GM12878 (cell line): ENCODE measurements around the gene CELF3. TPM values are rescaled to one million over a fixed set of nuclear protein-coding genes. Genes with fewer than 3 reads are reported as not detected.

ENCODE experiments used
- ATAC-seq: fragments of 200-7000 bp; cut with Tn5 transposase; 3 replicates; pipeline ENCODE4 v1.9.1; 2020; ENCODE audit warnings: mild to moderate bottlenecking, moderate library complexity
- BruUV-seq: library from RNA; stranded (reverse); fragments of 400-500 nt; replicated peaks from 2 replicates; lab custom pipeline; 2021; lab: Mats Ljungman, UMichigan
- CTCF ChIA-PET: fragments of 300-600 bp; sonication (Branson Sonifier 250); formaldehyde crosslinking; extraction: SDS; loops from one replicate; lab custom pipeline; 2021; ENCODE audit warnings: inconsistent platforms; lab: Yijun Ruan, JAX
- POLR2A ChIA-PET: fragments of 350-600 bp; formaldehyde crosslinking; extraction: SDS; loops from one replicate; lab custom pipeline; 2021; ENCODE audit warnings: inconsistent platforms; lab: Charles Lee
- RAD21 ChIA-PET: fragments of 300-600 bp; sonication (Branson Sonifier 250); formaldehyde crosslinking; loops from one replicate; lab custom pipeline; 2023; ENCODE audit warnings: antibody characterized with exemption; ENCODE audit not compliant: unreplicated experiment; lab: Charles Lee
- SMC1A ChIA-PET: fragments of 300-600 bp; sonication (Branson Sonifier 250); formaldehyde crosslinking; loops from one replicate; lab custom pipeline; 2023; ENCODE audit not compliant: unreplicated experiment, uncharacterized antibody; lab: Charles Lee
- DNase-seq: peaks from one replicate; pipeline ENCODE4 v3.0.0-alpha.2; 2011; ENCODE audit warnings: low read depth, low spot score
- FAIRE-seq: peaks from 3 replicates; lab custom pipeline; 2011; peaks lifted over from hg19 to GRCh38; lab: Jason Lieb, UNC
- H2AFZ ChIP-seq: 2 replicates; pipeline ENCODE4 v1.6.0; 2011; ENCODE audit warnings: low read depth, low read length, control low read depth; ENCODE audit not compliant: control insufficient read depth
- H3K27ac ChIP-seq: 2 replicates; pipeline ENCODE4 v1.5.1; 2011; ENCODE audit warnings: control low read depth; ENCODE audit not compliant: control insufficient read depth, insufficient read depth
- H3K27me3 ChIP-seq, 2 experiments: replicated peaks in 1 of 2; 2 replicates each; pipeline versions ENCODE4 v1.6.0 to v1.6.1; 2011; ENCODE audit warnings: low read length in 1 of 2; ENCODE audit not compliant: control insufficient read depth in 2 of 2, insufficient read depth in 2 of 2
- H3K36me3 ChIP-seq, 2 experiments: 2 replicates each; pipeline ENCODE4 v1.5.1; 2011; ENCODE audit warnings: low read length in 1 of 2; ENCODE audit not compliant: control insufficient read depth in 2 of 2, insufficient read depth in 2 of 2
- H3K4me1 ChIP-seq: 2 replicates; pipeline ENCODE4 v1.6.1; 2011; ENCODE audit warnings: mild to moderate bottlenecking, low read length, moderate library complexity, mixed read lengths; ENCODE audit not compliant: control insufficient read depth, insufficient read depth
- H3K4me2 ChIP-seq: 2 replicates; pipeline ENCODE4 v1.6.0; 2011; ENCODE audit warnings: control low read depth; ENCODE audit not compliant: control insufficient read depth, insufficient read depth
- H3K4me3 ChIP-seq: fragments of 200-600 bp; sonication (generic); 2 replicates; pipeline ENCODE4 v1.5.1; 2016
- H3K79me2 ChIP-seq: 2 replicates; pipeline ENCODE4 v1.6.0; 2011; ENCODE audit warnings: low read length; ENCODE audit not compliant: control insufficient read depth, insufficient read depth
- H3K9ac ChIP-seq: 2 replicates; pipeline ENCODE4 v1.8.0; 2011; ENCODE audit warnings: low read length, control low read depth, mixed read lengths; ENCODE audit not compliant: control insufficient read depth, insufficient read depth
- H3K9me3 ChIP-seq: replicated peaks from 3 replicates; pipeline ENCODE4 v1.5.1; 2011; ENCODE audit warnings: mild to moderate bottlenecking, low read length; ENCODE audit not compliant: control insufficient read depth, insufficient read depth
- H4K20me1 ChIP-seq: 2 replicates; pipeline ENCODE4 v1.6.0; 2011; ENCODE audit not compliant: control insufficient read depth, insufficient read depth
- CHD1 ChIP-seq: IDR thresholded peaks from 2 replicates; pipeline ENCODE4 v1.6.1; 2012; ENCODE audit warnings: low read depth, low read length, improper control_type of control experiment
- CHD2 ChIP-seq: IDR thresholded peaks from 2 replicates; pipeline ENCODE4 v1.6.1; 2011; ENCODE audit warnings: low read depth, low read length, improper control_type of control experiment, borderline replicate concordance
- ETV6 ChIP-seq, 2 experiments: fragments of 450-650 bp in 1 of 2; IDR thresholded peaks in 1 of 2; conservative IDR thresholded peaks in 1 of 2; 2 replicates each; pipeline ENCODE4 v1.6.1; 2014; ENCODE audit warnings: antibody characterized with exemption in 1 of 2, borderline replicate concordance in 1 of 2, low read depth in 1 of 2, mild to moderate bottlenecking in 1 of 2, moderate library complexity in 1 of 2
- NR2F1 ChIP-seq: fragments of 450-650 bp; conservative IDR thresholded peaks from 2 replicates; pipeline ENCODE4 v1.6.1; 2017; ENCODE audit warnings: mild to moderate bottlenecking
- PBX3 ChIP-seq: IDR thresholded peaks from 2 replicates; pipeline ENCODE4 v1.6.1; 2011; ENCODE audit warnings: mild to moderate bottlenecking, low read depth, low read length, moderate library complexity; ENCODE audit not compliant: insufficient replicate concordance
- POU2F2 ChIP-seq: IDR thresholded peaks from 3 replicates; pipeline ENCODE4 v1.6.1; 2011; ENCODE audit warnings: low read depth, mild to moderate bottlenecking, low read length, borderline replicate concordance
- RELB ChIP-seq: fragments of 450-650 bp; IDR thresholded peaks from 2 replicates; pipeline ENCODE4 v1.6.1; 2017; ENCODE audit warnings: low read depth, mild to moderate bottlenecking, moderate library complexity
- SMARCA5 ChIP-seq: fragments of 450-650 bp; IDR thresholded peaks from 2 replicates; pipeline ENCODE4 v1.6.1; 2017; ENCODE audit warnings: mild to moderate bottlenecking
- ZNF687 ChIP-seq: fragments of 450-650 bp; IDR thresholded peaks from 2 replicates; pipeline ENCODE4 v1.6.1; 2017; ENCODE audit warnings: mild to moderate bottlenecking, moderate library complexity
- WGBS: methylation state at CpG from one replicate; pipeline ENCODE4 v1.1.6; 2016; ENCODE audit warnings: low lambda C conversion rate; ENCODE audit not compliant: insufficient replicate concordance, insufficient coverage; ENCODE audit errors: missing lambda C conversion rate; 5-methylcytosine and 5-hydroxymethylcytosine counted together
- in situ Hi-C: fragments of 300-500 bp; cut with MboI; formaldehyde crosslinking; loops from 9 replicates; pipeline ENCODE4 v1.14.3; 2018; ENCODE audit warnings: mixed read lengths
- intact Hi-C: fragments of 100-400 bp; cut with micrococcal nuclease; formaldehyde crosslinking; loops from one replicate; pipeline ENCODE4 v1.14.2; 2022; ENCODE audit not compliant: unreplicated experiment
- polyA plus RNA-seq, 11 experiments: library from polyadenylated mRNA; depleted of rRNA in 4 of 11; unstranded in 6 of 11; stranded (reverse) in 5 of 11; fragments of >200 nt; fragmentation: Nextera tagmentation in 4 of 11; fragmentation: Illumina TruSeq in 1 of 11; extraction: Ambion mirVana in 4 of 11; extraction: Trizol in 1 of 11; gene quantifications; 1 replicate in 1 of 11; 2 replicates in 10 of 11; pipeline versions ENCODE4 v1.2.1 to v1.2.3, GENCODE V29; 2011 to 2016; ENCODE audit warnings: inconsistent platforms in 2 of 11, missing spikeins in 2 of 11, low read depth in 1 of 11
- total RNA-seq, 4 experiments: library from RNA; depleted of rRNA in 3 of 4; stranded (reverse); fragments of >200 nt in 3 of 4; fragmentation: Illumina TruSeq in 1 of 4; extraction: Trizol in 1 of 4; gene quantifications; 2 replicates each; pipeline versions ENCODE4 v1.2.1 to v1.2.3, GENCODE V29; 2013 to 2021
- TF ChIP-seq, protein P1 (sequence below), 3 experiments: IDR thresholded peaks in 2 of 3; conservative IDR thresholded peaks in 1 of 3; 2 replicates each; pipeline ENCODE4 v1.5.1; 2011; ENCODE audit warnings: low read depth in 3 of 3, low read length in 3 of 3, mild to moderate bottlenecking in 3 of 3, control low read depth in 2 of 3, moderate library complexity in 2 of 3, inconsistent platforms in 1 of 3, mixed read lengths in 1 of 3; ENCODE audit not compliant: control insufficient read depth in 2 of 3, insufficient read depth in 1 of 3; ENCODE audit errors: extremely low read depth in 1 of 3
- TF ChIP-seq, protein P2 (sequence below): fragments of 450-650 bp; formaldehyde crosslinking; IDR thresholded peaks from 2 replicates; pipeline ENCODE4 v1.5.0; 2022; ENCODE audit warnings: mild to moderate bottlenecking, missing genetic modification characterization

CELF3 gene
- total and polyA plus RNA-seq, 10 of the 15 experiments (the other 5 are each of a cell fraction or from before 2014, with no cell fraction given), result 0.09 TPM; not detected in 9

GRCh38 chr1:151741516-151741915, 24.9 kb upstream of the CELF3 start:
- WGBS, result 21% methylated on average over 4 of the region's 4 CpGs
- Histone ChIP-seq H3K27ac (no peak overlapping the region), H3K79me2 (no peaks in the 10 kb centered on the region), H3K4me3 (no peak overlapping the region), H4K20me1 (no peaks in the 10 kb centered on the region), H3K4me1 (no peaks in the 10 kb centered on the region), H3K36me3 (no peaks in the 10 kb centered on the region), H3K4me2 (no peak overlapping the region), H3K9ac (no peak overlapping the region), H2AFZ (no peak overlapping the region), H3K9me3 (peaks cover 7% of the 10 kb centered on the region; the same call in 1 of the 3 replicates), H3K27me3 (no peaks in the 10 kb centered on the region; a peak in 1 of 4 replicates)
- SMC1A ChIA-PET, result interaction anchor here (1.4 kb wide), 1 partner anchor 12 kb away, joined by 3 read pairs; no protein-coding TSS in a partner anchor
- DNase-seq (no peak), ATAC-seq (no peak), FAIRE-seq (no peak)
- RAD21 ChIA-PET, result no interaction called here
- POLR2A ChIA-PET, result no interaction called here
- intact Hi-C loops, result no loop called here
- in situ Hi-C loops, result no loop called here
- CTCF ChIA-PET, result no interaction called here
- no TSS peak for BruUV-seq
- no peak for TF ChIP-seq RELB
- no peak for TF ChIP-seq CHD2
- TF ChIP-seq ZNF687, result no peak
- no peak for TF ChIP-seq NR2F1
- TF ChIP-seq, protein P1, sequence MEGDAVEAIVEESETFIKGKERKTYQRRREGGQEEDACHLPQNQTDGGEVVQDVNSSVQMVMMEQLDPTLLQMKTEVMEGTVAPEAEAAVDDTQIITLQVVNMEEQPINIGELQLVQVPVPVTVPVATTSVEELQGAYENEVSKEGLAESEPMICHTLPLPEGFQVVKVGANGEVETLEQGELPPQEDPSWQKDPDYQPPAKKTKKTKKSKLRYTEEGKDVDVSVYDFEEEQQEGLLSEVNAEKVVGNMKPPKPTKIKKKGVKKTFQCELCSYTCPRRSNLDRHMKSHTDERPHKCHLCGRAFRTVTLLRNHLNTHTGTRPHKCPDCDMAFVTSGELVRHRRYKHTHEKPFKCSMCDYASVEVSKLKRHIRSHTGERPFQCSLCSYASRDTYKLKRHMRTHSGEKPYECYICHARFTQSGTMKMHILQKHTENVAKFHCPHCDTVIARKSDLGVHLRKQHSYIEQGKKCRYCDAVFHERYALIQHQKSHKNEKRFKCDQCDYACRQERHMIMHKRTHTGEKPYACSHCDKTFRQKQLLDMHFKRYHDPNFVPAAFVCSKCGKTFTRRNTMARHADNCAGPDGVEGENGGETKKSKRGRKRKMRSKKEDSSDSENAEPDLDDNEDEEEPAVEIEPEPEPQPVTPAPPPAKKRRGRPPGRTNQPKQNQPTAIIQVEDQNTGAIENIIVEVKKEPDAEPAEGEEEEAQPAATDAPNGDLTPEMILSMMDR (IDR thresholded peaks at IDR 0.05 in 2 of 3, conservative IDR thresholded peaks at IDR 0.05 in 1 of 3; ENCODE audit: control insufficient read depth in 2 of 3, extremely low read depth in 1 of 3, insufficient read depth in 1 of 3, low read depth in 3 of 3, low read length in 3 of 3), result no peak
- no peak for TF ChIP-seq SMARCA5
- no peak for TF ChIP-seq POU2F2
- no peak for TF ChIP-seq PBX3
- TF ChIP-seq, protein P2, sequence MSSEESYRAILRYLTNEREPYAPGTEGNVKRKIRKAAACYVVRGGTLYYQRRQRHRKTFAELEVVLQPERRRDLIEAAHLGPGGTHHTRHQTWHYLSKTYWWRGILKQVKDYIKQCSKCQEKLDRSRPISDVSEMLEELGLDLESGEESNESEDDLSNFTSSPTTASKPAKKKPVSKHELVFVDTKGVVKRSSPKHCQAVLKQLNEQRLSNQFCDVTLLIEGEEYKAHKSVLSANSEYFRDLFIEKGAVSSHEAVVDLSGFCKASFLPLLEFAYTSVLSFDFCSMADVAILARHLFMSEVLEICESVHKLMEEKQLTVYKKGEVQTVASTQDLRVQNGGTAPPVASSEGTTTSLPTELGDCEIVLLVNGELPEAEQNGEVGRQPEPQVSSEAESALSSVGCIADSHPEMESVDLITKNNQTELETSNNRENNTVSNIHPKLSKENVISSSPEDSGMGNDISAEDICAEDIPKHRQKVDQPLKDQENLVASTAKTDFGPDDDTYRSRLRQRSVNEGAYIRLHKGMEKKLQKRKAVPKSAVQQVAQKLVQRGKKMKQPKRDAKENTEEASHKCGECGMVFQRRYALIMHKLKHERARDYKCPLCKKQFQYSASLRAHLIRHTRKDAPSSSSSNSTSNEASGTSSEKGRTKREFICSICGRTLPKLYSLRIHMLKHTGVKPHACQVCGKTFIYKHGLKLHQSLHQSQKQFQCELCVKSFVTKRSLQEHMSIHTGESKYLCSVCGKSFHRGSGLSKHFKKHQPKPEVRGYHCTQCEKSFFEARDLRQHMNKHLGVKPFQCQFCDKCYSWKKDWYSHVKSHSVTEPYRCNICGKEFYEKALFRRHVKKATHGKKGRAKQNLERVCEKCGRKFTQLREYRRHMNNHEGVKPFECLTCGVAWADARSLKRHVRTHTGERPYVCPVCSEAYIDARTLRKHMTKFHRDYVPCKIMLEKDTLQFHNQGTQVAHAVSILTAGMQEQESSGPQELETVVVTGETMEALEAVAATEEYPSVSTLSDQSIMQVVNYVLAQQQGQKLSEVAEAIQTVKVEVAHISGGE (CRISPR knock-in tag), result no peak
- TF ChIP-seq CHD1, result no peak
- TF ChIP-seq ETV6 (conservative IDR thresholded peaks at IDR 0.05 in 1 of 2, IDR thresholded peaks at IDR 0.05 in 1 of 2; ENCODE audit: borderline replicate concordance in 1 of 2, low read depth in 1 of 2), result no peak
